Spleen (tissue), 11 donors: ENCODE results near the gene UPF2. TPM values are rescaled to one million over a fixed set of nuclear protein-coding genes. Genes with fewer than 3 reads are reported as not detected.

Experiments
- DNase-seq: peaks from one replicate; pipeline ENCODE4 v3.0.0-alpha.2; 2020
- H3K27ac ChIP-seq, 8 donors: fragments of 200-600 bp; sonication (generic) in 7 of 8; 1 replicate in 4 of 8; 2 replicates in 4 of 8; pipeline versions ENCODE4 v1.5.0 to v1.8.0; 2016 to 2021; ENCODE audit warnings: inconsistent platforms in 4 of 8, mild to moderate bottlenecking in 4 of 8, moderate library complexity in 1 of 8
- H3K27me3 ChIP-seq, 7 donors: fragments of 200-600 bp; sonication (generic) in 6 of 7; replicated peaks in 1 of 7; 1 replicate in 4 of 7; 2 replicates in 3 of 7; pipeline versions ENCODE4 v1.5.0 to v1.8.0; 2016 to 2021; ENCODE audit warnings: inconsistent platforms in 3 of 7, mild to moderate bottlenecking in 1 of 7
- H3K36me3 ChIP-seq, 6 donors: fragments of 200-600 bp; sonication (generic) in 5 of 6; 1 replicate in 4 of 6; 2 replicates in 2 of 6; pipeline versions ENCODE4 v1.5.0 to v1.8.0; 2016 to 2021; ENCODE audit warnings: inconsistent platforms in 2 of 6
- H3K4me1 ChIP-seq, 6 donors: fragments of 200-600 bp; sonication (generic) in 5 of 6; 1 replicate in 3 of 6; 2 replicates in 3 of 6; pipeline versions ENCODE4 v1.5.0 to v1.8.0; 2016 to 2021; ENCODE audit warnings: inconsistent platforms in 3 of 6
- H3K4me3 ChIP-seq, 8 donors: fragments of 200-600 bp; sonication (generic) in 7 of 8; 1 replicate in 4 of 8; 2 replicates in 4 of 8; pipeline versions ENCODE4 v1.5.0 to v1.8.0; 2016 to 2021; ENCODE audit warnings: inconsistent platforms in 4 of 8, mild to moderate bottlenecking in 4 of 8, moderate library complexity in 2 of 8
- H3K9me3 ChIP-seq, 8 donors: fragments of 200-600 bp; sonication (generic) in 7 of 8; 1 replicate in 4 of 8; 2 replicates in 4 of 8; pipeline versions ENCODE4 v1.5.0 to v1.8.0; 2016 to 2021; ENCODE audit warnings: inconsistent platforms in 4 of 8
- POLR2A ChIP-seq, 3 donors: fragments of 450-650 bp; IDR thresholded peaks; one replicate each; pipeline ENCODE4 v1.5.1; 2017; ENCODE audit warnings: antibody characterized with exemption in 3 of 3, mild to moderate bottlenecking in 1 of 3
- POLR2AphosphoS5 ChIP-seq, 3 donors: sonication (generic); formaldehyde crosslinking; IDR thresholded peaks; one replicate each; pipeline ENCODE4 v1.5.1; 2017; ENCODE audit warnings: antibody characterized with exemption in 3 of 3
- WGBS, 5 donors: extraction: QIAGEN DNeasy Blood & Tissue Kit in 3 of 5; methylation state at CpG; one replicate each; pipeline versions ENCODE4 v1.1.5 to v1.1.7; 2013 to 2018; 5-methylcytosine and 5-hydroxymethylcytosine counted together
- intact Hi-C: fragments of 100-400 bp; cut with DNase I; formaldehyde crosslinking; loops from one replicate; pipeline ENCODE4 v1.15.0; 2023; ENCODE audit warnings: low total_unique reads
- polyA plus RNA-seq, 3 donors: library from polyadenylated mRNA; stranded (reverse); fragments of 200-250 nt; gene quantifications; one replicate each; pipeline ENCODE4 v1.2.1, GENCODE V29; 2013
- total RNA-seq, 7 donors: library from RNA; depleted of rRNA in 3 of 7; stranded (reverse); fragments of >200 nt in 3 of 7; fragmentation: NEBNext Ultra II Directional in 4 of 7; extraction: Animal tissue kit (Norgen Biotek cat#: 25700) in 4 of 7; gene quantifications; one replicate each; pipeline versions ENCODE4 v1.1.0 to v1.2.1, GENCODE V29; 2016 to 2021
- TF ChIP-seq, protein P1 (sequence below), 11 experiments: fragments of 200-600 bp in 7 of 11; fragments of 450-650 bp in 4 of 11; sonication (generic) in 4 of 11; IDR thresholded peaks in 8 of 11; conservative IDR thresholded peaks in 3 of 11; 1 replicate in 7 of 11; 2 replicates in 4 of 11; pipeline versions ENCODE4 v1.4.0 to v1.8.0; 2016 to 2021; ENCODE audit warnings: antibody characterized with exemption in 11 of 11, inconsistent platforms in 4 of 11, mild to moderate bottlenecking in 1 of 11
- donor health status: healthy with polysubstance abuse.
- donor health status: DM: no; HTN: no; CAD: no; lungs with moderate emphysema.
- donor health status: DM: no; HTN: no; CAD: no.
- donor health status: Bipolar disorder and iron deficiency.
- donor health status: healthy.
- donor health status: DM: no; HTN: no; CAD: no.
- donor health status: DM: yes; HTN: yes; CAD: no.

The UPF2 gene
- total and polyA plus RNA-seq, 10 donors: 11.5 to 34.9 (median 27.4) TPM

DNA sequence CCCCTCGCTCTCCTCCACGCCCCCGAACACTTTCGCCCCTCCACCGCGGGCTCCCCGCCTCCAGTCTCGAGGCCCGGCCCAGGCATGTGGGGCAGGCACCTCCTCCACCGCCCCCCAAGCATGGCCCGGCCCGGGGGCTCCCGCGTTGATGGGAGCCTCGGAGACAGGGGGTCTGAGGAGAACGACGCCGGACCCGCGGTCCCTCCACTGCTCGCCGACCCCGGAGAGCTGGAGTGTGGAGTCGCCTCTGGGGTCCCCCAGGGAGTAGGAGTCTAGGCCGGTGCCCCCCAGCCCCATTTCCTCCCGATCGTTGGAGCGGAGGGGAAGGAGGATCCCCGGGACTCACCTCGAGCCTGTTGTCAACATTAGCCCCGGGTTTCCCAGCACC lies 206 bp downstream of the UPF2 start:
- no peaks in the 10 kb centered on the region for H3K36me3 ChIP-seq
- no peak for TF ChIP-seq POLR2AphosphoS5 (IDR thresholded peaks at IDR 0.05)
- no peak for TF ChIP-seq POLR2A (IDR thresholded peaks at IDR 0.05)
- TF ChIP-seq, protein P1, sequence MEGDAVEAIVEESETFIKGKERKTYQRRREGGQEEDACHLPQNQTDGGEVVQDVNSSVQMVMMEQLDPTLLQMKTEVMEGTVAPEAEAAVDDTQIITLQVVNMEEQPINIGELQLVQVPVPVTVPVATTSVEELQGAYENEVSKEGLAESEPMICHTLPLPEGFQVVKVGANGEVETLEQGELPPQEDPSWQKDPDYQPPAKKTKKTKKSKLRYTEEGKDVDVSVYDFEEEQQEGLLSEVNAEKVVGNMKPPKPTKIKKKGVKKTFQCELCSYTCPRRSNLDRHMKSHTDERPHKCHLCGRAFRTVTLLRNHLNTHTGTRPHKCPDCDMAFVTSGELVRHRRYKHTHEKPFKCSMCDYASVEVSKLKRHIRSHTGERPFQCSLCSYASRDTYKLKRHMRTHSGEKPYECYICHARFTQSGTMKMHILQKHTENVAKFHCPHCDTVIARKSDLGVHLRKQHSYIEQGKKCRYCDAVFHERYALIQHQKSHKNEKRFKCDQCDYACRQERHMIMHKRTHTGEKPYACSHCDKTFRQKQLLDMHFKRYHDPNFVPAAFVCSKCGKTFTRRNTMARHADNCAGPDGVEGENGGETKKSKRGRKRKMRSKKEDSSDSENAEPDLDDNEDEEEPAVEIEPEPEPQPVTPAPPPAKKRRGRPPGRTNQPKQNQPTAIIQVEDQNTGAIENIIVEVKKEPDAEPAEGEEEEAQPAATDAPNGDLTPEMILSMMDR (IDR thresholded peaks at IDR 0.05 in 8 of 11, conservative IDR thresholded peaks at IDR 0.05 in 3 of 11): no peak
- peak overlapping the region; percentile 93 to 99 (median 98) for H3K4me3 ChIP-seq
- H3K27ac ChIP-seq: peak overlapping the region; percentile 94 to 99 (median 98)
- peak; percentile 93 for DNase-seq
- no peaks in the 10 kb centered on the region for H3K9me3 ChIP-seq
- intact Hi-C loops: no loop called here
- peaks cover 9 to 57% (median 39%) of the 10 kb centered on the region in 6 donors for H3K4me1 ChIP-seq
- no peaks in the 10 kb centered on the region for H3K27me3 ChIP-seq
- 0 to 1% (median 0%) methylated on average over 28 to 31 of the region's 31 CpGs for WGBS, 5 donors

DNA sequence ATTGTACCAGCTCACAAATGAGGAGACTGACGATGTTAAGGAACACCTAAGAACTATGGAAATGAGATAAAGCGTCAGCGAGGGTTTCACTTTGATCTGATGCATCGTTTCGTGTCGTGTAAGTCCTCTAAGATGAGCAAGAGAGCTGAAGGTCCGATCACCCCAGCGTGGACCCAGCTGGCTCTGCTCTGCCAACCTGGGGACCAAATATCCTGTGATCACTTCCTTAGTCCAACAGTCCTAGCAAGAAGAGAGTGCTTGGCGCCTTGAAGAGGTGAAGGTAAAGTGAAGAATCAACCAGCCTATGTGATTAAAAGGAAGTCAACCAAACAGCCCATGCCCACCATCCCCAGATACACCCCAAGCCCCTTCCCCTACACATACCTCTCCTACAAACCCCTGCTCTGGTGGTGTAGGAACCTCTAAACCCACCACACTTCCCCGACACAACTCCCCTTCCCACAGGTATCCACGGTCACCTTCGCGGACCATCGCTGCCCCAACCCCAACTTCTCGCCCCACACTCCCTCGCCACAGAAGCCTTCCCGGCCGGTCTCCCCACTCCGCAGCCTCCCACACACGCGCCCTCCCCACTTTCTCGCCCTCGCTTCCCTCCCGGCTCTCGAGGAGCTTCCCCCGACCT lies 722 bp downstream of the UPF2 start:
- Histone ChIP-seq H3K27ac (peak overlapping the region; percentile 94 to 99 (median 98)), H3K9me3 (no peaks in the 10 kb centered on the region), H3K4me3 (peak overlapping the region; percentile 93 to 99 (median 98)), H3K36me3 (peaks cover 0 to 2% (median 0%) of the 10 kb centered on the region in 6 donors), H3K27me3 (no peaks in the 10 kb centered on the region), H3K4me1 (peaks cover 9 to 60% (median 41%) of the 10 kb centered on the region in 6 donors)
- WGBS, 5 donors: 0 to 1% (median 0%) methylated on average over 26 of the region's 26 CpGs
- no peak for DNase-seq
- TF ChIP-seq, protein P1 (IDR thresholded peaks at IDR 0.05 in 8 of 11, conservative IDR thresholded peaks at IDR 0.05 in 3 of 11): no peak
- no peak for TF ChIP-seq POLR2A (IDR thresholded peaks at IDR 0.05)
- TF ChIP-seq POLR2AphosphoS5 (IDR thresholded peaks at IDR 0.05): peak in 1 of 3 donors; percentile 67
- intact Hi-C loops: no loop called here

DNA sequence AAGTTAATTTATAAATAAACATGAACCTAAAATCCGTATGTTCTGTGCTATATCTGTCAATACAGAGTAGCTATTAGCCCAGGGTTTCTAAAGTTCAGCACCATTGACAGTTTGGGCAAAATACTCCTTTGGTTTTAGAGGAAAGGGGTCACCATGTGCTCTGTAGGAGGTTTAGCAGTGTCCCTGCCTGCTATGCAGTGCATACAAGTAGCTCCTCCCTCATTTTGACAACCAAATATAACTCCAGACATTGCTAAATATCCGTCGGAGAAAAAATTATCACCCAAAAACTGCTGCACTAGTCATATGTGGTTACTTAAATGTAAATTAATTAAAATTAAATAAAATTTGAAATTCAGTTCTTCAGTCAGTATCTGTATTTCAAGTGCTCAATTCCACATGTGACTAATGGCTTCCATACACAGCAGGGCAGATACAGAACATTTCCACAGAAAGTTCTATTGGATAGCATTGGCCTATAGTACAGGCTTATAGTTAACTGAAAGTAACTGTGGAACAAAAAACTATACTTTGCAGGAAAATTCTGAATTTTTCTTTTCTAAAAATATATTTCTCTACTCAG lies 6.4 kb downstream of the UPF2 start:
- Histone ChIP-seq H3K9me3 (no peaks in the 10 kb centered on the region), H3K27ac (no peak overlapping the region), H3K36me3 (peaks cover 0 to 58% (median 37%) of the 10 kb centered on the region in 6 donors), H3K27me3 (no peaks in the 10 kb centered on the region), H3K4me1 (peaks cover 3 to 65% (median 27%) of the 10 kb centered on the region in 6 donors), H3K4me3 (no peak overlapping the region)
- TF ChIP-seq POLR2A (IDR thresholded peaks at IDR 0.05) (no peak), POLR2AphosphoS5 (IDR thresholded peaks at IDR 0.05) (no peak)
- TF ChIP-seq, protein P1 (IDR thresholded peaks at IDR 0.05 in 8 of 11, conservative IDR thresholded peaks at IDR 0.05 in 3 of 11): no peak
- WGBS, 5 donors: 69 to 80% (median 73%) methylated on average over 3 of the region's 3 CpGs
- no peak for DNase-seq
- intact Hi-C loops: no loop called here

DNA sequence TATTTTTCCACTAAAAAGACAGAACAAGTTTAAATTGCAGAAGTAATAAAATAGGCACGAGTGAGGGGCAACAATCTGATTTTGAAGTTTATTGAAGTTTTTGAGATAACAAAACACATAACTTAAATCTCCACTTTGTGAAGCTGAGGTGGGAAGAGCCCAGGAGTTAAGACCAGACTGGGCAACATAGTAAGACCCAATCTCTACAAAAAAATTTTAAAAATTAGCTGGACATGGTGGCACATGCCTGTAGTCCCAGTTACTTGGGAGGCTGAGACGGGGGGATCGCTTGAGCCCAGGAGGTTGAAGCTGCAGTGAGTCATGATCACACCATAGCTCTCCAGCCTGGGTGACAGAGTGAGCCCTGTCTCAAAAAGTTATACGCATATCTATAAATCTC lies 11.2 kb downstream of the UPF2 start:
- DNase-seq: no peak
- intact Hi-C loops: no loop called here
- Histone ChIP-seq H3K4me1 (peaks cover 0 to 32% (median 0%) of the 10 kb centered on the region in 6 donors), H3K4me3 (no peak overlapping the region), H3K9me3 (no peaks in the 10 kb centered on the region), H3K36me3 (peaks cover 0 to 99% (median 59%) of the 10 kb centered on the region in 6 donors), H3K27me3 (no peaks in the 10 kb centered on the region), H3K27ac (no peak overlapping the region)
- WGBS, 5 donors: 90 to 96% (median 93%) methylated on average over 4 of the region's 4 CpGs
- no peak for TF ChIP-seq POLR2AphosphoS5 (IDR thresholded peaks at IDR 0.05)
- TF ChIP-seq POLR2A (IDR thresholded peaks at IDR 0.05): no peak
- TF ChIP-seq, protein P1 (IDR thresholded peaks at IDR 0.05 in 8 of 11, conservative IDR thresholded peaks at IDR 0.05 in 3 of 11): no peak
